ENCODE data around the gene NDEL1. TPM values are rescaled to one million over a fixed set of nuclear protein-coding genes. Genes with fewer than 3 reads are reported as not detected.

NDEL1 gene
- total RNA-seq, 1 experiment from 2014 or later: 38.4 TPM

GRCh38 chr17:8490256-8491023, 54.8 kb downstream of the NDEL1 start:
- no peaks in the 10 kb centered on the region for H3K9me3 ChIP-seq (ENCODE audit: control insufficient read depth, low read depth, low read length)
- no peak overlapping the region for H3K18ac ChIP-seq (ENCODE audit: insufficient read length, low read depth, low read length)
- no peak overlapping the region for H2AFZ ChIP-seq (ENCODE audit: low read length)
- H3K27ac ChIP-seq (ENCODE audit: insufficient read length, low read depth, low read length): no peak overlapping the region
- Mint-ChIP-seq H3K27ac (peak overlapping the region in 1 of 3 experiments; percentile 76; a peak in 2 of 7 replicates), H3K27me3 (ENCODE audit: low read depth) (no peaks in the 10 kb centered on the region; the same call in 1 of the 2 replicates), H3K9me3 (no peaks in the 10 kb centered on the region), H3K4me1 (no peaks in the 10 kb centered on the region), H3K36me3 (ENCODE audit: insufficient read depth in 1 of 3, low read depth in 3 of 3) (peaks cover 73 to 96% (median 96%) of the 10 kb centered on the region in 3 experiments), H3K4me3 (no peak overlapping the region; a peak in 1 of 5 replicates)
- H4K91ac ChIP-seq (ENCODE audit: insufficient read length, low read depth, low read length): no peak overlapping the region
- H4K5ac ChIP-seq (ENCODE audit: insufficient read length, low read depth, low read length): no peak overlapping the region
- H2AK5ac ChIP-seq (ENCODE audit: insufficient read length, low read length): no peak overlapping the region
- no peak overlapping the region for H2BK120ac ChIP-seq (ENCODE audit: low read depth, low read length, poor library complexity, severe bottlenecking)
- H2BK20ac ChIP-seq (ENCODE audit: low read depth, low read length, poor library complexity, severe bottlenecking): no peak overlapping the region
- no CpG with 5 or more reads among the region's 17 CpGs for WGBS (ENCODE audit: extremely low coverage, insufficient read length, low lambda C conversion rate)
- no peak overlapping the region for H3T11ph ChIP-seq (ENCODE audit: low read length)
- no peak for DNase-seq
- no peaks in the 10 kb centered on the region for H3K27me3 ChIP-seq (ENCODE audit: insufficient read depth, low read length)
- no peak overlapping the region for H4K8ac ChIP-seq (replicated peaks; ENCODE audit: insufficient read length, low read depth, low read length)
- no peak overlapping the region for H3K4ac ChIP-seq (ENCODE audit: low read depth, low read length)
- H2BK12ac ChIP-seq (ENCODE audit: insufficient read length, low read depth, low read length): no peak overlapping the region
- TF ChIP-seq, protein P1, sequence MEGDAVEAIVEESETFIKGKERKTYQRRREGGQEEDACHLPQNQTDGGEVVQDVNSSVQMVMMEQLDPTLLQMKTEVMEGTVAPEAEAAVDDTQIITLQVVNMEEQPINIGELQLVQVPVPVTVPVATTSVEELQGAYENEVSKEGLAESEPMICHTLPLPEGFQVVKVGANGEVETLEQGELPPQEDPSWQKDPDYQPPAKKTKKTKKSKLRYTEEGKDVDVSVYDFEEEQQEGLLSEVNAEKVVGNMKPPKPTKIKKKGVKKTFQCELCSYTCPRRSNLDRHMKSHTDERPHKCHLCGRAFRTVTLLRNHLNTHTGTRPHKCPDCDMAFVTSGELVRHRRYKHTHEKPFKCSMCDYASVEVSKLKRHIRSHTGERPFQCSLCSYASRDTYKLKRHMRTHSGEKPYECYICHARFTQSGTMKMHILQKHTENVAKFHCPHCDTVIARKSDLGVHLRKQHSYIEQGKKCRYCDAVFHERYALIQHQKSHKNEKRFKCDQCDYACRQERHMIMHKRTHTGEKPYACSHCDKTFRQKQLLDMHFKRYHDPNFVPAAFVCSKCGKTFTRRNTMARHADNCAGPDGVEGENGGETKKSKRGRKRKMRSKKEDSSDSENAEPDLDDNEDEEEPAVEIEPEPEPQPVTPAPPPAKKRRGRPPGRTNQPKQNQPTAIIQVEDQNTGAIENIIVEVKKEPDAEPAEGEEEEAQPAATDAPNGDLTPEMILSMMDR (conservative IDR thresholded peaks at IDR 0.05): no peak
- no peaks in the 10 kb centered on the region for H4K20me1 ChIP-seq (ENCODE audit: control insufficient read depth, insufficient read depth, insufficient read length)
- H3K79me1 ChIP-seq (ENCODE audit: insufficient read depth, low read depth, low read length, poor library complexity, severe bottlenecking): no peaks in the 10 kb centered on the region
- H3K56ac ChIP-seq (ENCODE audit: insufficient read length, low read depth, low read length): no peak overlapping the region
- no peaks in the 10 kb centered on the region for H3K4me1 ChIP-seq (ENCODE audit: insufficient read depth, low read length)
- no peak overlapping the region for H3K4me2 ChIP-seq (ENCODE audit: insufficient read depth, insufficient read length, low read length)
- no peak overlapping the region for H2BK15ac ChIP-seq (ENCODE audit: low read depth, low read length)
- no peak overlapping the region for H3K14ac ChIP-seq (ENCODE audit: insufficient read depth, low read length)
- H2BK5ac ChIP-seq (ENCODE audit: insufficient read length, low read length): no peak overlapping the region
- H3K79me2 ChIP-seq (ENCODE audit: insufficient read depth, low read length): no peaks in the 10 kb centered on the region
- H3K9ac ChIP-seq (ENCODE audit: extremely low read depth, insufficient read length, low read length): no peak overlapping the region
- H3K23me2 ChIP-seq (ENCODE audit: insufficient read length, low read depth, low read length, poor library complexity, severe bottlenecking): no peaks in the 10 kb centered on the region
- no peak overlapping the region for H3K23ac ChIP-seq (ENCODE audit: insufficient read length, low read depth, low read length)

Measured in H9 (cell line).